ENCODE data around the gene MAN2B2.
A peak's percentile ranks its signal among the peaks of the same experiment; 100 is the strongest.

The MAN2B2 gene

DNA sequence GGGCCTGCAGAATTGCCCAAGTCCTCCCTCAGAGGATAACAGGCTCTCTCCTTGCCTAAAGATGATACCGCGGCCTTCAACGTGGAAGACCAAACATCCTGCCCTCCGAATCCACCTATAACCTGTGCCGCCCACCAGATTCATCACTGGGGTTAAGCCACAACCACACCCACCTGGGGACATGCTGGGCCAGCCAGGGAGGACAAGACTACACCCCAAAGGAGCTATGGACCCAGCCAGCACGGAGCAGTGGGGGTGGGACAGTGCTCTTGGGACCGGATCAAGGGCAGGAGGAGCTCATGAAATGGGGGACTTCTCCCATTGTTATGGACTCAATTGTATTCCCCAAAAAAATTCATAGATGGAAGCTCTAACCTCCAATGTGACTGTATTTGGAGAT, 6.8 kb upstream of the MAN2B2 start:
- no peak for DNase-seq

DNA sequence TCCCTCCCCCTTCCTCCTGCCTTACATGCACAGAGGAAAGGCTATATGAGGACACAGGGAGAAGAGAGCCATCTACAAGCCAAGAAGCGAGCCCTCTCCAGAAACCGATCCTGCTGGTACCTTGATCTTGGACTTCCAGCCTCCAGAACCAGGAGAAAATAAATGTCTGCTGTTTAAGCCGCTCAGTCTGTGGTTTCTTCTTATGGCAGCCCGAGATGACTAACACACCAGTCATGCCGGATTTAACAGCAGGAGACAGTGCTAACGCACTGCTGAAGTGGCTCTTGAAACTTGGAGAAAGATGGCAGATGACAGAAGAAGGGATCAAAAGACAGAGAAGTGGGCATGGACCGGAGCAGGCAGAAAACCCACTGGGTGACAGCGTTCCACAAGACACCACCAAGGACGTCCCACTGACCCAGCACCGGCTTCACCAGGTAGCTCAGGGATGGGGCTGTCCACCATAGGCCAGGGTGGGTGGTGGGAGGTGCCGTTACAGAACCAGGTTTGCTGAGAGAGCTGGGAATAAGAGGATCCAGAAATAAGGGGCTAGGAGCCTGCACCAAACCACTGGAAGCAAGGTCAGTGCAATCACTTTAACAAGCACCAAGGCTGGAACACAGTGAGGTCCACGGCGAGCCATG, 6.2 kb upstream of the MAN2B2 start:
- DNase-seq: peak; percentile 83

DNA sequence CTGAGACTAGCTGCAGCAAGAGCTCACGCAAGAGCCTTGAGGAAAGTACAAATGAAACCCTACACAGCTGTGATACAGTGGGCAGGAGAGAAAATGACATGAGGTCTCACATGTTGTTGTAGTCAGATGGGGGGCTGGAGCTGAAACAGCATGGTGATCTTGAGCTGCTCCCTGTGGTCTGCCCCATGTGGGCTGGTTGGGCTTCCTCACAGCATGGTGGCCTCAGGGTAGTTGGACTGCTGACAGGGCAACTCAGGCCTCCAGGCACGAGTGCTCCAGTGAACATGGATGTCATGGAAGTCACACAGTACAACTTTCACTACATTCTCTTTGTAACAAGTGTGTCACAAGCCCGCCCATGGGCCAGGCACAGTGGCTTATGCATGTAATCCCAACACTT, 3.4 kb upstream of the MAN2B2 start:
- no peak for DNase-seq

DNA sequence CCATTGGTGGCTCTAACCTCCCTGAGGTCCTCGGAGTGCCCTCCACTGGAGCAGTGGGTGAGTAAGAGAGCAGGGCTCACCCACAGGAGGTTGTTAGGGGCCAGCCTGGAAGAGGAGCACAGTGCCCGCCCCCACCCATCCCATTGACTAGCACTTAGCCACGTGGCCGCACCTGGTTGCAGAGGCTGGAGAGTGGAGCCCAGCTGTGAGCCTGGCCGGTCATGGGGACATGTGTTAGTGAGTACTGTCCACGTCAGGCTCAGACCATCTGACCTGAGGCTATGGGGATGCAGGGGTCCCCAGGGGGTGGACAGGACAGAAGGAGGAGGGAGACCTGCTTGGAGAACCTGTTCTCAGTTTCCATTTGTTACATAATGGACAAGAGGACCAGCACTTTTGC, 1.4 kb upstream of the MAN2B2 start:
- no peak for DNase-seq

DNA sequence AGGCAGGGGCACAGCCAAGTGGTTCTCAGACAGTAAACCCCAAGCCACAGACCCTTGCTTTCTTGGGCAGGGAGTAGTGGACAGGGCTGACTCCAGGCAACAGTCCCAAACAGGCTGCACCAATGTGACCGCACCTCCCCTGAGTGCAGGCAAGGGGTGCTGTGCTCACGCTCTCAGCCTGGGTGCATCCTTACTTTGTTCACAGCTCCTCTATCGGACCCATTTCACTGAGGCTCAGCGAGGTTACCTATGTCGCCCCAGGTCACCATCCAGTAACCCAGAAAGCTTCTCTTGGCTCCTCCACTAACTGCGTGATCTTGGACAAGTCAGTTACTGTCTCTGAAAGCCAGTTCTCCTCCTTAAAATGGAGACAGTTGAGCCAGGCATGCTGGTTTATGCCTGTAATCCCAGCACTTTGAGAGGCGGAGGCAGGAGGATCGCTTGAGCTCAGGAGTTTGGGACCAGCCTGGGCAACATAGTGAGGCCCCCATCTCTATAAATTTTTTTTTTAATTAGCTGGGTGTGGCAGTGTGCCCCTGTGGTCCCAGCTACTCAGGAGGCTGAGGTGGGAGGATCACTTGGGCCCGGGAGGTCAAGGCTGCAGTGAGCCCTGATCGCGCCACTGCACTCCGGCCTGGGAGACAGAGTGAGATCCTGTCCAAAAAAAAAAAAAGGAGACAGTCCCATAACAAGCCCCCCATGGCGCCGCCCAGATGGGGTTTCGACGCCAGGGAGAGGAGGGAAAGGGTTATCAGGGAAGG, 823 bp upstream of the MAN2B2 start:
- no peak for DNase-seq

DNA sequence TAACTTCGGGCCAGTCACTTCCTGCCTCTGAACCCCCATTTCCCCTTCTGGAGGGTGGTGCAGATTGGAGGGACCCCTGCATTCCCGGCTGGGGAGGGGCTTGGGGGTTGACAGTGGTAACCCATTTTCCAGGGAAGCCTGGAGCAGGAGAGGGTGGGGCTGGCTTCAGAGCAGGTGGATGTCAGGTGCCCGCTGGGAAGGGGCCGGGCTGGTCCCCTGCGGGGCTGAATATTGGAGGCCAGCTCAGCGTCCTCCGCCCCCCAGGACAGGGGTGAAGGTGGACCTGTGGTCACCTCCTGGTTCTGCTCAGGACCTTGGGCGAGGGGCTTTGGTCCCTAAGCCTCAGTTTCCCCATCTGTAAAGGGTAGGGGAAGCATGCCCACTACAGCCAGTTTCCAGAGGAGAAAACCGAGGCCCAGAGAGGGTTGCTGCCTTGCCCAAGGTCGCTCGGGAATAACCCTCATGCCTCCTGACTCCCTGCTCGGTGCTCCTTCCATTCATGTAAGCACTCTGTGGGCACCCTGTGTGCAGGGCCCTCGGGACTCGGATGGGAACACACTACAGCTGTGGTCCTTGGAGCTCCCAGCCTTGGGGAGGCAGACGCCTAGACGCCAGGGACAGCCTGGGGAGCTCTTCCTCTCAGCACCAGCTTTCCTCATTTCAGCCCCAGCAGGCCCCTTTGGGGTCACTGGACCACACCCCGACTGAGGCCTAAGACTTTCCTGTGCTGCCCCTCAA, 683 bp downstream of the MAN2B2 start:
- no peak for DNase-seq

DNA sequence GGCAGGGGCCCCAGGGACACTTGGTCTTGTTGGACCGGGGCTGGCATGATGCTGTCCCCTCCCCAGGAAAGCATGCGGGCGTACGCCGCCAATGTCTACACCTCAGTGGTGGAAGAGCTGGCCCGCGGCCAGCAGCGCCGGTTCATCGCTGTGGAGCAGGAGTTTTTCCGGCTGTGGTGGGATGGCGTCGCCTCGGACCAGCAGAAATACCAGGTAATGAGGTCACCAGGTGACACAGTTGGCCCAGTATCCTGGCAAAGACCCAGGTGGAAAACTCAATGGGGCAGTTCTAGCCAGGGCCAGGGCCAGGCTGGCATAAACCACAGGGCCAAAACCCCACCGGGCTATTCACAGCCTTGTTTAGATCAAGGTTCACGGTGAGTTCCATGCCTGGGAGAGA, 1.5 kb downstream of the MAN2B2 start:
- no peak for DNase-seq

DNA sequence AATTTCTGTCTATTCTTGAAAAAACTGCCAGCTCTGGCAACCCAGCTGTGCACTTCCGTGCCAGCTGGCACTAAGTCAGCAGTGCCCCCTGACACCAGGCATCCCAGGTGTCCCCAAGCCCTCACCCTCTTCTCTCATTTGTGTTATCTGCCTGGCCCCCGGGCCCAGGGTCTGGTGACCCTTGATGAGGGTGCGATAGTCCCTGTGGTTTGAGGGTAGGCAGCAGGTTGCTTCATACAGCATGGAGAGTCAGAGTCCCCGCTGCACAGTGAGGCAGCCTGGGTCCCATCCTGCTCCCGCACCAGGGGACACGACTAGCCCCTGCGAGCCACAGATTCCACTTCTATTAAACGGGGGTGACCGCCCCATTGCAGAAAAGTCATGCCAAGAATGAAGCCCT, 1.9 kb downstream of the MAN2B2 start:
- no peak for DNase-seq

DNA sequence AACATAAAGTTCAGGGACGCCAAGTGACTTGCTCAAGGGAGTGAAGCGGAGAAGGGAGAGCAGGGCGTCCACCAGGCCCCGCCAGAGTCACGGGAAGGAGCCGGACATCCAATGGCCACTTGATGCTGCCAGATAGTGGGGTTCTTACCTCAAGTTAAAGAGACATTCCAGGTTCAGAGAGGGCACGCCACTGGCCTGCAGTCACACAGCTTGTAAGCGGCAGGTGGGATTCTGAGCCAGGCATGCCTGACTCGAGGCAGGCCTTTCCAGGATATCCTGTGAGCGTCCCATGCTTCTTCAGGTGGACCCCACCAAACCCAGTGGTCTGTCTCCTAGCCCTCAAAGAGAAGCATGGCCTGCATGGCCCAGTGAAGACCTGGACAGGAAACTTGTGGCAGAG, 2.4 kb downstream of the MAN2B2 start:
- DNase-seq: no peak

DNA sequence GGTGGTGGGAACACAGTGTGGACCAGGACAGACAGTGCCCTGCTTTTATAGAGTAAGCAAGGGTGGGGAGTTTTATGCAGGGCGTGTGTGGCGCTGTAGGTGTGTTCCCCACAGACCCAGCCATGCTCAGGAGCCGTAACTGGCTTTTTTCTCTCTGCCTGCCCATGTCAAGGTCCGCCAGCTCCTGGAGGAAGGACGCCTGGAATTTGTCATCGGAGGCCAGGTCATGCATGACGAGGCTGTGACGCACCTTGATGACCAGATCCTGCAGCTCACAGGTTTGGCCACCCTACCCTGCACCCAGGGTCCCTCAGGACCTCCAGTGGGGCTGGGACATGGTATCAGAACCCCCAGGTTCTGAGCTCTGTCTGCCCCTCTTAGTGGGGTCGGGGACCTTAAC, 3.2 kb downstream of the MAN2B2 start:
- DNase-seq: no peak

DNA sequence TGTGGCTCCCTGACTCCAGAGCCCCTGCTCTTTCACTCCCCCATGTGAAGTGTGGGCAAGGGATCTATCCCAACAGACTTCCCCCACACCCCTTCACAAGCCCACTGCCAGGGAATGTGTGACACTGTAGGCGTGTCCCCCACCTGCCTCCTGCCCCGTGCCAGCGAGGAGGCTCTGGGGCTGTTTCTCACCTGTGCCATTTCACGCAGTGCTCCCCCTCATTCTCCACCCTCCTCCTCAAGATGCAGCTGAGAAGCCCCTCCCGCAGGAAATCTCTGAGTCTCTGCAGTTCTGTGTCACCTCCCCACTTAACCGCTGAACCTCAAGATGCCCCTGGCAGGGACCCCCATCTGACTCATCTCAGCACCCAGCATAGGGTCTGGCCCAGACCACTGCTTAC, 5.4 kb downstream of the MAN2B2 start:
- DNase-seq: no peak

DNA sequence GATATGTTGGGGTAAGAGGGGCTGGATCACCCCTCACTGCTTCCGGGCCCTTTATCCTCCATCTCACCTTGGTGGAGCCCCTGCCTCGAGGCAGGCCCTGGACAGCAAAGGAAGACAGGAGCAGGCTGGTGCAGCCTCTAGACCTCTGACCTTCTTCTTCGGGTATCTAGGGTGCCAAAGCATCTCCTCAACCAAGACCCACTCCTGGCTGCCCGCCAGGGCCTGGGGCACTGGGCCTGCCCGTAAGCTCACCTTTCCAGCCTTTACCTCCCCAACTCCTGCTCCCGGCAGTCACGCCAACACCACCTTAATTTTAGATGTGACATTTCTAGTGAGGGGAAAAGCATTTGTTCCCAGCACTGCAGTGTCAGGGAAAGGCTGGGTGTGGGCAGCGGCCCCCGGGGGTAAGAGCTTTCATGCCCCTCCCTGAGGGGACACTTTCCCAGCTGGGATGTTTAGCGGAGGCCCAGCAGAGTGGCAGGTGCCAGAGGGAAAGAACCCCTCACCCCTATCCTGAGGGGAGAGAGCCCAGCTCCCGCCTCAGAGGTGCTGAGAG, 6.7 kb downstream of the MAN2B2 start:
- DNase-seq: no peak

DNA sequence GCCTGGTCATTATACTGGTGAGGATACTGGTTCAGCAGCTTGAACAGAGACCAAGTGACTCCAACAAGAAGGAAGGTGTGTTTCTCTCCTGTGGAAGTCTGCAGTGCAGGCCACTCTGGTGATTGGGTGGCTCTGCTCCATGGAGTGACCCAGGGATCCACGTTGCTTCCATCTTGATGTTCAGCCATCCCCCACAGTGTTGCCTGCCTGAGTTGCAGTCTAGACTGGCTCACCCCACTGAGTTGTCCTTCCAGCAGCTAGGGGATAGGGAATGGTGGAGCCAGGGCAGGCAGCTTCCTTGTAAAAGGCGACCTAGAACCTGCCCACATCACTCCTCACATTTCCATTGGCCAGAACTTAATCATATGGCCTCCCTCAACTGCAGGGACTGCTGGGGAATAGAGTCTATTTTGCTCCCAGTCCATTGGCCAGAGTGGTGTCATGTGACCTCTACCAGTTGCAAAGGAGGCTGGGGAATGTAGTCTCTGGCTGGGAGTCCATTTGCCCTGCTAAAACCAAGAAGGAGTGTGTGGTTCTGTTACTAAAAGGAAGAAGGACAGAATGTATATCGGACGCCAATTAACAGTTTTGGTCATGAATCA, 8.0 kb downstream of the MAN2B2 start:
- DNase-seq: peak; percentile 27

DNA sequence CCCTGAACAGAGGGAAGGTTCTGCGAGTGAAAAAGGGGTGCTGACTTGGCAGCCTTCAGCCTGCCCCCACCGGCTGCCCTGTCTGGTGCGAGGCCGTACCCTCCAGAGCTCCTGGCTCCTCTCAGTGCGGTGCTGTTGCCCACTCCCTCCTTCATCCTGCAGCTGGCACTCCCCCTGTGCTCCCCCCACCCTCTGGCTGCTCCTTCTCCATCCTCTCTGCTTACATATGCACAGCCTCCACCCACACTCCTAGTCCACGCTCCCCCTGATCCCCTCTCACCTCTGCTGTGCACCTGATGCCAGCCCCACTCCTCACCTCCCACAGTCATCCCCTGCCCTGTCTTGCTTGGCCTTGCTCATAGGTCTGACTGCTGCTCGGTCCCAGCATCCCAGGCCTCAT, 9.9 kb downstream of the MAN2B2 start:
- DNase-seq: no peak

DNA sequence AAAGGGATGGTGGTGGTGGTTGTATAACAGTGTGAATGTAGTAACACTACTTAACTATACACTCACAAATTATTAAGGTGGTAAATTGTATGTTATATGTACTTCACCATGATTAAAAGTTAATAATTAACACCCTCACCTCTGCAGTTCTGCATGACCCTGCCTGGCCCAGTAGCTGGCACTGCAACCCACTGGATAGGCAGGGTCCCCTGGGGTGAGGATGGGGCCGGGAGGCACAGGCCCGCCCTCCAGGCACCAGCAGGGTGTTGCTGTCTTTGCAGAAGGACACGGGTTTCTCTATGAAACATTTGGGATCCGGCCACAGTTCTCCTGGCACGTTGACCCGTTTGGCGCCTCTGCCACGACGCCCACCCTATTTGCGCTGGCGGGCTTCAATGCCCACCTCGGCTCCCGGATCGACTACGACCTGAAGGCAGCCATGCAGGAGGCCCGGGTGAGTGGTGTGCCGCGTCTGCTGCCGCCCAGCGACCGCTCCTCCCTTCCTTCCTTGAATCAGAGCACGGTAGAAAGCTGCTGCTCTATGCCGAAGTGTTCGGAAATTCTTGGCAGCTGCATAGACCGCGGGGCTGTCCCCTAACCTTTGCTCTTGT, 11.8 kb downstream of the MAN2B2 start:
- DNase-seq: no peak

DNA sequence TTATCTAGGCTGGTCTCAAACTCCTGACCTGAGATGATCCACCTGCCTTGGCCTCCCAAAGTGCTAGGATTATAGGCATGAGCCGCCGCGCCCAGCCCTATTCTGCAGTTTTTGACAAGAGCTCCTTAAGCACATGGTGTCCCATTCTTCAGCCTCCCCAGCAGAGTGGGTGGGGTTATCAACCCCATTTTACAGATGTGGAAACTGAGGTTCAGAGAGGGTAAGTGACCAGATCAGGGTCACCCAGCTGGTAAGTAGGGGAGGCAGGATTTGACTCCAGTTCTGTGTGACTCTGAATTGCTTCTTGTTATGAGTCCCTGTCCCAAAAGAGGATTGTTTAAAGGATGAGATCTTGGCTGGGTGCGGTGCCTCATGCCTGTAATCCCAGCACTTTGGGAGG, 14.5 kb downstream of the MAN2B2 start:
- no peak for DNase-seq

DNA sequence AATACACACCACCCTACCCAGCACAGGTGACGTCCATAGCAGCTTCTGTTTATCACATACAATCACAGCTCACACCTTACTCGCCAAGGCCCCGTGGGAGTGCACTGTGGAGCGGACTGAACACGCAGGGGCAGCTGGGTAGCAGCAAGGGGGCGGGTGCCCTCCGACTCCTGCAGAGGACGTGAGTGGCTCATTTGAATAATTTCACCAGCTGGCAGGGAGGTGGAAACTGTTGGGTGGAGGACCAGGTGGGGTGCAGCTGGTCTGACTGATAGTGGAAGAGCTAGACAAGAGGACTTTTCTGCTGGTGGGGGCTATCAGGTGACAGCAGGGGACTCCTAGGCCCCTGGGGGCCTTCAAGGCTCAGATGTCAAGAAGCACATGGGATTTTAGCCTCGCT, 16.3 kb downstream of the MAN2B2 start:
- no peak for DNase-seq

DNA sequence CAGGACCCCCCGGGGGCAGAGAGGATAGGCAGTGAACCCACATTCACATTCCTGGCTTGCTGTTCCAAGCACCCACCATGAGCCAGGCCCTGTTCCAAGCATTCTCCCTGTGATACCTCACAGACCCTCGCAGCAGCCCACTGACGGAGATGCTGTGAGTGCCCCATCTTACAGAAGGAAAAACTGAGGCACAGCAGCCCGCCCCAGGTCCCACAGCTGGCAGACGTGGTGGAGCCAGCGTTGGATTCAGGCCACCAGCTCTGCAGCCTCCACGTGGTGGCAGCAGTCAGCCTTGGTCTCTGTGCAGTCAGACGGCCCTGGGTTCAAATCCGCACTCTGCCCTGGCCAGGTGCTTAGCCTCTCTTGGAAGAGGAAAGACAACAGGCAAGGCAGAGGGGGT, 16.8 kb downstream of the MAN2B2 start:
- DNase-seq: no peak

DNA sequence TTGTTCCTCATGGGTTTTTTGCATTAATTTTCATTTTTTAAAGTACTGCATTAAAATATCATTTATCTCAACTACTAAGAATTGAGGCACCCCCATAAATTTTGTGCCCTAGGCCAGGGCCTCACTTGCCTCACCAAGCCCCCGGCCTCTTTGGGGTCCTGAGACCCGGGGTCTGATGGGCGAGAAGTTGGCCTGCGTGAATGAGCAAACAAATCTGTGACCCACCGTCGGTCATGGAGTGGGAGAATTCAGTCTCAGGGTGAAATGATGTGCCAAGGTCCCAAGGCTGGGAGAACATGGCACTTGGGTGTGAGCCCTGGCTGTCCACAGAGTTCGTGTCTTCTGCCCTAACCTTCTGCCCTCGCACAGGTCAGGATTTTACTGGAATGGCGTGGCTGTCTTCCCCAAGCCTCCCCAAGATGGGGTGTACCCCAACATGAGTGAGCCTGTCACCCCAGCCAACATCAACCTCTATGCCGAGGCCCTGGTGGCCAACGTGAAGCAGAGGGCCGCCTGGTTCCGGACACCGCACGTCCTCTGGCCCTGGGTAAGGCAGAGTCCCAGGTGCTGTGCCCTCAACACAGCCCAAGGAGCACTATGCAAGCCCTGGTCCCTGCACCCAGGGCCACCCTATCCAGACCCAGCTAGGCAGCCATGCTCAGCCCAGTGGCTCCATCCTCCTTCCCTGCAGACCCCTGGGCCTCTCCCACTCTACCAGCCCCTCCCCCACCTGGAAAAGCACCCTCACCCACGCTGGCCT, 18.0 kb downstream of the MAN2B2 start:
- DNase-seq: no peak

DNA sequence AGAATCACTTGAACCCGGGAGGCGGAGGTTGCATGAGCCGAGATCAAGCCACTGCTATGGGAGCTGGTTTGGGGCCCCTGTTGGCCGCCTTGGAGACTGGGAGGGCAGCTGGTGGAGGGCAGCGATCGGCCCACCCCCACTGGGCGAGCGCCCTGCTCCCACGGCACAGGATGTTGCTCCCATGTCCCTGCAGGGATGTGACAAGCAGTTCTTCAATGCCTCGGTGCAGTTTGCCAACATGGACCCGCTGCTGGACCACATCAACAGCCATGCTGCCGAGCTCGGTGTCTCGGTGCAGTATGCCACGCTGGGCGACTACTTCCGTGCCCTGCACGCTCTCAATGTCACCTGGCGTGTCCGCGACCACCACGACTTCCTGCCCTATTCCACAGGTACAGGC, 19.4 kb downstream of the MAN2B2 start:
- no peak for DNase-seq

DNA sequence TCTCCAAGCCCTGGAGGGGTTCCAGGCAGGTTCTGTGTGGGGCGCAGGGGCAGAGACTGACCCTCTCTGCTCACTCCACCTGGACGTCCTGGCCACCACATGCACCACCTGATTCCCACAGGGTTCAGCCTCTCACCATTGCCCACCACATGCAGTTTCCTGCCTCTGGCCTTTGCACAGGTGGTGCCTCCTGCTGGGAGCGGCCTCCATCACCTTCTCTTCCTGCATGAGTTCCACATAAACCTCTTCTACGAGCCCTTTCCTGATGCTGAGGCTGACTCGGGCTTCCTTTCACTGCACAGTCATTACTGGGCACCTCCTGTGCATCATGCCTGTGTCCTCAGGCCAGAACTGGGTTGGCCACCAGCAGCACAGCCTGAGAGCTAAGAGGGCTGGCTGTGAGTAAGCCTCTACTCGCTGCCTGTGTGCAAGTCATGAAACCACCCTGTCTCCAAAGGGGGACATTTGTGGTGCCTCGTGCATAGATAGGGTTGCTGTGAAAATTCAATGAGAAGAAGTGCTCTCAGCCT, 19.9 kb downstream of the MAN2B2 start:
- DNase-seq: no peak

Measured in fibroblast of skin of scalp (primary cell).